Right renal cortex interstitium (tissue), 3 donors: ENCODE results near the gene EXOC1. TPM values are rescaled to one million over a fixed set of nuclear protein-coding genes. Genes with fewer than 3 reads are reported as not detected.

Experiments used
- DNase-seq, 3 donors: peaks; one replicate each; pipeline ENCODE4 v3.0.0-alpha.2; 2013; ENCODE audit warnings: low read depth in 3 of 3, low spot score in 2 of 3
- polyA plus RNA-seq, 3 donors: library from polyadenylated mRNA; unstranded; fragments of 120-200 nt; gene quantifications; one replicate each; pipeline ENCODE4 v1.2.1, GENCODE V29; 2013; ENCODE audit not compliant: insufficient read length in 3 of 3

The EXOC1 gene
- polyA plus RNA-seq, 3 donors = 40.7 to 49.9 (median 47.7) TPM

GRCh38 chr4:55851885-55852284 is 1.6 kb upstream of the EXOC1 start:
- DNase-seq = no peak

- no peak for DNase-seq
These were observed 681 bp downstream of the EXOC1 start for GRCh38 chr4:55854129-55854528.

GRCh38 chr4:55857586-55857985 is 4.1 kb downstream of the EXOC1 start:
- no peak for DNase-seq

- no peak for DNase-seq
These were observed 6.3 kb downstream of the EXOC1 start for GRCh38 chr4:55859711-55860110.

GRCh38 chr4:55864577-55865223 is 11.3 kb downstream of the EXOC1 start:
- DNase-seq = no peak

GRCh38 chr4:55865228-55865806 is 11.9 kb downstream of the EXOC1 start:
- DNase-seq = no peak

GRCh38 chr4:55866290-55866907 is 13.0 kb downstream of the EXOC1 start:
- no peak for DNase-seq

- peak in 1 of 3 donors; percentile 29 for DNase-seq
These were observed 13.6 kb downstream of the EXOC1 start for GRCh38 chr4:55866973-55867574.

- no peak for DNase-seq
These were observed 15.2 kb downstream of the EXOC1 start for GRCh38 chr4:55868581-55869090.

- no peak for DNase-seq
These were observed 17.9 kb downstream of the EXOC1 start for GRCh38 chr4:55871299-55871800.

GRCh38 chr4:55874831-55875230 is 21.4 kb downstream of the EXOC1 start:
- no peak for DNase-seq

GRCh38 chr4:55876387-55876786 is 22.9 kb downstream of the EXOC1 start:
- no peak for DNase-seq

GRCh38 chr4:55879224-55879623 is 25.8 kb downstream of the EXOC1 start:
- DNase-seq = no peak

- DNase-seq = no peak
These were observed 27.3 kb downstream of the EXOC1 start for GRCh38 chr4:55880652-55881280.

- DNase-seq = no peak
These were observed 30.8 kb downstream of the EXOC1 start for GRCh38 chr4:55884093-55884850.

GRCh38 chr4:55884851-55885219 is 31.4 kb downstream of the EXOC1 start:
- DNase-seq = no peak

- no peak for DNase-seq
These were observed 34.1 kb downstream of the EXOC1 start for GRCh38 chr4:55887594-55887993.

- no peak for DNase-seq
These were observed 38.7 kb downstream of the EXOC1 start for GRCh38 chr4:55892156-55892555.

GRCh38 chr4:55896622-55897021 is 43.2 kb downstream of the EXOC1 start:
- no peak for DNase-seq

GRCh38 chr4:55902677-55903076 is 49.2 kb downstream of the EXOC1 start:
- DNase-seq = no peak
